ENCODE results near the gene ETFB.

The ETFB gene

DNA sequence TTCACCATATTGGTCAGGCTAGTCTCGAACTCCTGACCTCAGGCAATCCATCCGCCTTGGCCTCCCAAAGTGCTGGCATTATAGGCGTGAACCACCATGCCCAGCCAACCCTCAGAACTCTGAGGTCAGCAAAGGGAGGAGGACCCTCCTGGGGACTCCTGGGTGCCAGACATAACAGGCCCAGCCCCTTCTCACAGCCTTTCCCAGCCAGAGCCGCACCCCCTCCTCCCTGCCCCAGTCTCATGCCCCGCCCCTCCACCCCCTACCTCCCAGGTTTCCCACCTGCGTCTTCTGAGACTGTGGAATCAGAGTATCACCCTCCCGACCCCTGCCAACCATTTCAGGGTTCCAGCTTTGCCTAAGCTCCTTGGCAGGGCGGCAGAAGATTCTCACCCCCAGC lies 49.5 kb downstream of the ETFB start:
- H3K4me1 Mint-ChIP-seq (ENCODE audit: low read depth): peaks cover 4% of the 10 kb centered on the region
- no peak overlapping the region for H3K4me3 Mint-ChIP-seq
- H3K27me3 Mint-ChIP-seq: peaks cover 31% of the 10 kb centered on the region
- peaks cover 4% of the 10 kb centered on the region for H3K9me3 Mint-ChIP-seq
- H3K27ac Mint-ChIP-seq: no peak overlapping the region
- no peaks in the 10 kb centered on the region for H3K36me3 Mint-ChIP-seq (ENCODE audit: low read depth)

DNA sequence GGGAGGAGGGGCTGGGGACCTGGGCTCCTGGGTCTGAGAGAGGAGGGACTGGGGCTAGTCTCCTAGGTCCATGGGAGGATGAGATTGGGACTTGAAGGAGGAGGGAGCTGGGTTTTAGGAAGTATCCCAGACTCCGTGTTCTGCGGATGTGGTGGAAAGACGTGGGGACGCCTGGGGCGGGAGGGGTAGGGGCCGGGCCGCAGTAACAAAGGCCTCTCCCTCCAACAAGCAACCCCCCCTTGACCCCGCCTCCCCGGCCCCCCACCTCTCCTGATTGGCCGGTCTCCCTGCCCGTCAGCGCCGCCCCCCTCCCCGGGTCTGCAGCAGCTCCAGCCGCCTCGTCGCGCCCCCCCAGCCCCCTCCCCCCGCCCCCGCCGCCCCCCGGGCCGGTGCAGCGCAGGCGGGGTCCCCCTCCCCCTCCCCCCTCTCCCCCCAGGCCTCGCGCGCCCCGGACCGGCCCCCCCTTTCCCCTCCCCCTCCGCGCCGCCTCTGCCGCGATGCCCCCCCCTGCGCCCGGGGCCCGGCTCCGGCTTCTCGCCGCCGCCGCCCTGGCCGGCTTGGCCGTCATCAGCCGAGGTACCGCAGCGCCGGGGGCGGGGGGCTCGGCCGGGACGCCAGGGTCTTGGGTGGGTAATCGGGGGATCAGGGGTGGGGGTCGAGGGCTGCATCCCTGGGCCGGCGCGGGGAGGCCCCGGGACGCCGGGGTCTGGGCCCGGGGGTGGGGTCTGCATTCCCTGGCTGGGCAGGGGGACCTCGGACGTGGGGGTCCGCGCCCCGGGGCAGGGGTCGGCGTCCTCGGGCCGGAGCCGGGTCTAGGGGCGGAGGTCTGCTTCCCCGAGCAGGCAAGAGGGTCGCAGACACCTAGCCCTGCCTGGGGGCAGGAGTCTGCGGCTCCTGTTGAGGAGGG lies 54.6 kb downstream of the ETFB start, which contains the start of gene IGLON5:
TSS of gene IGLON5 (plus strand) at position 294 of the 907 bp plus-strand sequence. CDS start at position 498, 204 bp downstream.
- H3K4me3 Mint-ChIP-seq: no peak within 1 kb of the TSS
- H3K4me1 Mint-ChIP-seq (ENCODE audit: low read depth): peaks cover 4% of the 10 kb centered on the region
- H3K27ac Mint-ChIP-seq: no peak within 1 kb of the TSS
- peaks cover 13% of the 10 kb centered on the region for H3K9me3 Mint-ChIP-seq
- no peaks in the 10 kb centered on the region for H3K36me3 Mint-ChIP-seq (ENCODE audit: low read depth)
- H3K27me3 Mint-ChIP-seq: peaks cover 60% of the 10 kb centered on the region

DNA sequence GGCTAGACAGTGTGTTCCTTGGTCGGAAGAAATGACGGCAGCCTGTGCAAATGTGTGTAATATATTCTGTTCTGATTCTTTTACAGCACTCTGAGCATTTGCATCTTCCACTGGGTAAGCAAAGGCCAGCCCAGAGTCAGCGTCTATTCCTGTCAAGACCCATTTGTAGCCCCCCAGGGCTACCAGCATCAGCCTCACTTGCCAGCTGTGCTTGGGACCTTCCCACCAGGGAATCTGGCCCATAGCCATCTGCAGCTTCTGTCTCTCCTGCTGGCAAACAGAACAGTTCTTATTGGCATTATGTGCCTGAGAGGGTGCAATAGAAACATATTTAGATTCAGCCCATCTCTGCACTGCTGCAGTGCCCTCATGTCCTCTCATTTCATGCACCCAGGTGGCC lies 60.7 kb downstream of the ETFB start:
- peaks cover 59% of the 10 kb centered on the region for H3K27me3 Mint-ChIP-seq
- H3K27ac Mint-ChIP-seq: no peak overlapping the region
- H3K4me1 Mint-ChIP-seq (ENCODE audit: low read depth): no peaks in the 10 kb centered on the region
- H3K36me3 Mint-ChIP-seq (ENCODE audit: low read depth): no peaks in the 10 kb centered on the region
- no peak overlapping the region for H3K4me3 Mint-ChIP-seq
- H3K9me3 Mint-ChIP-seq: peaks cover 32% of the 10 kb centered on the region

DNA sequence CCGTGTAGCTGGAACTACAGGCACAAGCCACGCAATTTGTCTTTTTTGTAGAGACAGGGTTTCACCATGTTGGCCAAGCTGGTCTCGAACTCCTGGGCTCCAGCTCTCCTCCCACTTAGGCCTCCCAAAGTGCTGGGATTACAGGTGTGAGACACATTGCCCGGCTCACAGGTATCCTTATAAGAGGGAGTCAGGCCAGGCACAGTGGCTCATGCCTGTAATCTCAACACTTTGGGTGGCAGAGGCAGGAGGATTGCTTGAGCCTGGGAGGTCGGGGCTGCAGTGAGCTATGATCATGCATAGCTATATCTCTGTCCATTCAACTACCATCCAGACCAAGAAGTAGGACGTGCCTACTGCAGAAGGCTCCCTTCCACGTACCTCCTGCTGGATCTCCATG lies 64.9 kb downstream of the ETFB start:
- Mint-ChIP-seq H3K9me3 (peaks cover 22% of the 10 kb centered on the region), H3K4me3 (no peak overlapping the region), H3K27me3 (peaks cover 25% of the 10 kb centered on the region), H3K27ac (no peak overlapping the region), H3K4me1 (ENCODE audit: low read depth) (no peaks in the 10 kb centered on the region), H3K36me3 (ENCODE audit: low read depth) (no peaks in the 10 kb centered on the region)

DNA sequence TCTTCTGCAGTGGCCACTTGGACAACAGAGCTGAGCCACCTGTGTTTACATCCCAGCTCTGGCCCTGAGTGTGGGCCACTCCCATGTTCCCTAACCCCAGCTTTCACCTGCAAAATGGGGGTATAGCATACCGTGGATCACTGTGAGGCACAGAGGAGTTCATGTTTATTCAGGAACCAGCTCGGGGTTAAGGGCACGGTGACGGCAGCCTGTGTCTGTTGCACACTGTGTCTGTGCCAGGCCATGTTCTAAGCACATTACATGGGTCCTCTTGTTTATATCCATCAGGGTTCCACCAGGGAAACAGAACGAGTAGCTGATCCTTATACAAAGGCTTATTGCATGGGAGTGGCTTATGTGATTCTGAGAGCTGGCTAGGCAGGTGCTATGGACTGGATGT lies 68.8 kb downstream of the ETFB start:
- peaks cover 16% of the 10 kb centered on the region for H3K27me3 Mint-ChIP-seq
- H3K4me1 Mint-ChIP-seq (ENCODE audit: low read depth): no peaks in the 10 kb centered on the region
- H3K9me3 Mint-ChIP-seq: peaks cover 6% of the 10 kb centered on the region
- H3K27ac Mint-ChIP-seq: no peak overlapping the region
- no peaks in the 10 kb centered on the region for H3K36me3 Mint-ChIP-seq (ENCODE audit: low read depth)
- no peak overlapping the region for H3K4me3 Mint-ChIP-seq

DNA sequence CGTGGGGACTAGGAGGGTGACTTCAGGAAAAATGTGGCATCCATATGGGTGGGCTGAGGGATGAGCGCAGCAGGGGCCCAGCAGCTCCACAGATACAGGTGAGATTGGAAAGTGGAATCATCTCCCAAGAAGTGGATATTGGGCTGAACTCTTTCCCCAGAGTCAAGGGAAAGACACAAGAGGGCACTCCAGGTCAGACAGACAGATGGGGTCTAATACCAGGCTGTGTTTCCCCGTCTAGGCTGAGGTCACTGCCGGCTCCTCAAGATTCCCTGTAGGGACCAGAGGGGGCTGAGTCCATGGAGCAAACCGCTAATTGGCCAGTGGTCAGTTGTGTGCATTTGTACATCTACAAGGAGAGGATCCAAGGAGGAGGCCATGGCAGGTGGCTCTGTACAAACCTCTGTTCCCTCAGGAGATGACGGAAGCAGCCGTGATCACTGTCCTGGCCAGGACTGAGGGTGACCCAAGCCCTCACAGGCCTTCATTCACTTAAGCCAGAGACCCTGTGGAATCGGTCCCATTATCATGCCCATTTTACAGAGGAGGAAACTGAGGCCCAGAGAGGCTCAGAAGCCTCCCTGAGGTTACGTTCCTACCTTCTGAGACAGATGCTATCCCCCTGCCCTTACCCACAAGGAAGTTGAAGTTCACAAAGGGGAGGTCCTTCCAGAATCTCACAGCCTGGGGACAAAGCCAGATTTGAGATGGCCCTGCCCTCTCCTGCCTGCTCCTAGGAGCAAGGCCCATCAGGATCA lies 69.7 kb downstream of the ETFB start:
- no peaks in the 10 kb centered on the region for H3K4me1 Mint-ChIP-seq (ENCODE audit: low read depth)
- no peak overlapping the region for H3K4me3 Mint-ChIP-seq
- H3K36me3 Mint-ChIP-seq (ENCODE audit: low read depth): no peaks in the 10 kb centered on the region
- peaks cover 11% of the 10 kb centered on the region for H3K27me3 Mint-ChIP-seq
- peaks cover 1% of the 10 kb centered on the region for H3K9me3 Mint-ChIP-seq
- H3K27ac Mint-ChIP-seq: no peak overlapping the region

DNA sequence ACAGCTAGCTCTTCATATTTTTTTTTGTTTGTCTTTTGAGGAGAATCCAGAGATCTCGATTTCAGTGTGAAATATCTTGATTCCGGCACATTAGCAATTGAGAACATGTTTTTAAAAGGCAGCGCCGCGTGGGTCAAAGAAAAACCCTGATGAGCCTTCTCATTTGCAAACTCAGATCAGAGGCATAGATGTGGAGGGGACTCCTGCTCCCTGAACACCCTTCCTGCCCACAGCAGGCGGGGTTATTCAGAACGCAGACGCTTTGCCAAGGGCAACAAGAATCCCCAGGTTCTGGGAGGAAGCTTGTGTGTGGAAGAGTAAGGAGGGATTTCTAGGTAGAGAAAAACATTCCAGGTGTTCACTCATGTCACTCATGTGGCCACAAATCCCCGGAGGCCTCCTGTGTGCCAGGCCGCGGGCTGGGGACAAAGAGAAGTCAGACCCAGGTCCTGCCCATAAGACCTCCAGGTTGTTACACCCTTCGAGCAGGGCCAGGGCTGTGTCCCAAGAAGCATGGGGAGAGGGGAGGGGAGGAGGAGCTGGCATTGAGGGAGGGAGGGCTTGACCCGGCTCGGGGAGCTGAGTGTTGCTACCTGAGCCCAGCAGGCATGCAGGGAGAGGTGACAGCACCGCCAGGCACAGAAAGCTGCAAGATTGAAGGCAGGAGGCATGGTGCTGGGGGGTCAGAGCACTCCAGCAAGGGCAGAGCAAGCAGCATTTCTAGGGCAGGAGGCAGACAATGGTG lies 70.6 kb downstream of the ETFB start:
- Mint-ChIP-seq H3K27ac (no peak overlapping the region), H3K4me1 (ENCODE audit: low read depth) (no peaks in the 10 kb centered on the region), H3K4me3 (no peak overlapping the region), H3K9me3 (no peaks in the 10 kb centered on the region), H3K36me3 (ENCODE audit: low read depth) (no peaks in the 10 kb centered on the region), H3K27me3 (peaks cover 9% of the 10 kb centered on the region)

All from stimulated activated naive CD8-positive, alpha-beta T cell treated with anti-CD3 and anti-CD28 coated beads, Interleukin-15, Interleukin-2, amounts not matched to agents 100 ng/mL and 50 ng/mL, for 24 hours (primary cell).